NCI-H1417 treated with DMSO at 0.1 percent for 48 hours (cell line): ENCODE measurements around the gene ARVCF.

Source experiments
- DNase-seq: peaks from one replicate; lab custom pipeline; 2025; lab: John Stamatoyannopoulos, UW

The ARVCF gene

DNA sequence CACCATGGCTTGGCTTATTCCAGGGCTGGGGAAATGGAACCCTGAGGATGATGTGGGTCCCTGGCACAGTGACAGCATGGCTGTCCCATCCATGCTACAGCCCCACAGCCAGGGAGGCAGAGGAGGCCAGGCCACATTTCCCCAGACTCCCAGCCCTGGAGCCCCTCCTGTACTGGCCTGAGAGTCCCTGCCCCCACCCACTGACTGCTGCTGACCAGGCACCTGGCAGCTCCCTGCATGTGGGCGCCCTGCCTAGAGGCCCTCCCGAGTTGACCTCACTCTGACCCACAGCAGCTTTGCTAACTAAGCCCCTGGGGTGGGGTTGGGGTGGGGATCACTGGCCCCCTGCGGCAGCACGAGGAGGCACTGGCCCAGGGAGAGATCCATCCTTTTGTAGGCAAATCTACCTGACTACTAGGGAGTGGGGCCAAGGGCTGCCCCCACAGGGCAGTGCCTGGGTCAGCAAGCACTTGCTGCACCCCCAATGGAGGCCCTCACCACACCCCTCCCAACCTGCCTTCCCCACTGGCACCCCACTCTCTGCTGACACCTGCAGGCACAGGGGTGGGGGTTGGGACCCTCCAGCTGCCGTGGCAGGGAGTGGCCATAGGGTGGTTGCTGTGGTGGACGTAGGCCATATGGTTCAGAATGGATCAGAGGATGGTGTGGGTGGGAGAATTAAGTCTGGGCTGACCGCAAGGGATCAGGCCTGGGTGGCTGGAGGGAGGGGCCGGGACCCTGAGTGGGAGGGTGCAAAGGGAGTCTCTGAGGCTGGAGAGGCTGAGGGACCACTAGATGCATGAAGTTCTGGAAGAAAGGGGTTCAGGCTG lies 17.4 kb downstream of the ARVCF start:
- DNase-seq: no peak

DNA sequence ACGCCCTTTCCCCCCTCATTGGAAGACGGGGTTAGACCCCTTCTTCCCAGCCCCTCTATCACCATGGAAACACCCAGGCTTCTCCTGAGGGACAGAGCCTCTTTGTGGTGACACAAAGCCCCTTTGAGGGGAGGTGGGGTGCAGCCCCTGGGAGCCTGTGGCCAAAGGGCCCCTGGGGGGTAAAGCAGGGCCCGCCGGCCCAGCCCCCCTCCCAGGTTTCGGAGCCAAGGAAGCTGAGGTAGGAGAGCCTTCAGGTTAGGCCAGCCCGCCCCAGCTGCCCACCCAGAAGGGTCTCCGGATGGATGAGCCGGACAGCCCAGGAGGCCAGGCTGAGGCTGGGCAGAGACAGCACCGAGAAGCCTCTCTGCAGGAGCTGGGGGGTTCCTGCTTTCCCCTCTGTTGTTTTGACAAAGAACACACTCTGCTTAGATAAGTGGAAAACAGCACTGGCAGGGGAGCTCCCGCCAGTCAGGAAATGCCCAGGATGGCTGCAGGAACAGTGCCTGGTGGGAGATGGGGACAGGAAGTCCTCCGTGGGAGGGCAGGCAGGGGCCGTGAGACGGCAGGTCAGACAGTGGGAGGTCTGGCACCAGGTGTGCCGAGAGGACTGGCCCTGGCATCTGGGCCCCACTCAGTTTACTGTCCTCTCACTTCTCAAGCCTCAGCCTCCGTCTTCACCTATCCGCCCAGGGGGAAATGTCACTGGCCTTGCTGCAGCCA lies 18.2 kb downstream of the ARVCF start:
- DNase-seq: no peak

DNA sequence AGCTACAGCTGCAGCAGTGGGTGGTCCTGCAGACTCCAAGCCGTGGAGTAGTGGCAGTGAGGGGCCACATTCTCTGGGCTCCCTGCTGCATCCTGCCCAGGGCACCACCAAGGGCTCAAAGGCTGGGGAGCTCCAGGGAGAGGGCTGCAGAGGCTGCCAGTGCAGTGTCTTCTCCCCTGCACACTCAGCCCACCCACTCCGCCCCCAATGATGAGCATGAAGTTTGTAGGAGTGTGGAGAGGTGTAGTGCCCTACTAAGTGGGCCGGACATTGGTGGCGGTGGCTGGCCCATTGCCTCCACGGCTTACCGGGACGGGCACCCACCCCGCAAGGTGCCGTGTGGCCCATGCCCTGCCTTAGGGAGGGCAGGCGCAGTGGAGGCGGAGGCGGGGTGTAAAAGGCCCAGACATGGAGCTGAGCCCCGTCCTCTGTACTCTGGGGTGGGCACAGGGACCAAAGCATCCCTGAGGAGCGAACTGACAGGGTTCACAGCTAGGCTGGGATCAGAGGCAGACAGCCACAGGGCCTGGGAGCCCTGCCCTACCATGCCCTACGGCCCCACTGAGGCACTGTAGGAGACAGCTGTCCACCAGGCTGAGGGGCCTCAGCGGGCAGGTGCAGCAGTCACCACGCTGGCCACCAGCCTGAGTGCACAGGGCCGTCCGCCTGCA lies 18.9 kb downstream of the ARVCF start:
- DNase-seq: no peak

DNA sequence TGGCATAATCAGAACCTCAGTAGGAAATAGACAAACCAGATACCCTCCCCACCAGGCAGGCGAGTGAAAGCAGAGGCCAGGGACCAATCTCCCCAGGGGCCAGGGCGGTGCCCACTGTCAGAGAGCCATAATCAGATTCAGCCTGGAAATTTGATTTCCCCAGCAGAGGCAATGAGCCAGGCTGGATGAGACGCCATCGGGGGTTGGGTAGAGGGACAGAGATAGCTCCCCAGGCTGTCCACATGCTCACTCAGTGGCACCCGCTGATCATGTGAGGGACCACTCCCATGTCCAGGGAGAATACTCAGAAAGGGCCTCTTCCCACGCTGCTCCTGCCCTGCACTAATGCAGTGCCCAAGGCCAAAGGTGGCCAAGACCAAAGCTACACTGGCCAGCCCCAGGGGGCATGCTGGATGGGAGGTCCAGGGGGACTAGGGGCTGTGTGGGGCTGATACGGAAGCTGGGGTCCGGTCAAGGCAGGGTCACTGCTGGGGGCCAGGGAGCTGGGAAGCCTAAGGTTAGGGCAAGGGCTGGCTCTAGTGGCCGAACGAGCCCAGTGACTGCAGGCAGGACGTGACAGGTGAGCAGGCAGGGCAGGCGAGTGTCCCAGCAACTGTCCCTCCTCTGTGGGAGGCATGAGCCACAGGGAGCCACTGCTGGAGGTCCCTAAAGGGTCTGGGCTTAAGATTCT lies 19.8 kb downstream of the ARVCF start:
- no peak for DNase-seq

DNA sequence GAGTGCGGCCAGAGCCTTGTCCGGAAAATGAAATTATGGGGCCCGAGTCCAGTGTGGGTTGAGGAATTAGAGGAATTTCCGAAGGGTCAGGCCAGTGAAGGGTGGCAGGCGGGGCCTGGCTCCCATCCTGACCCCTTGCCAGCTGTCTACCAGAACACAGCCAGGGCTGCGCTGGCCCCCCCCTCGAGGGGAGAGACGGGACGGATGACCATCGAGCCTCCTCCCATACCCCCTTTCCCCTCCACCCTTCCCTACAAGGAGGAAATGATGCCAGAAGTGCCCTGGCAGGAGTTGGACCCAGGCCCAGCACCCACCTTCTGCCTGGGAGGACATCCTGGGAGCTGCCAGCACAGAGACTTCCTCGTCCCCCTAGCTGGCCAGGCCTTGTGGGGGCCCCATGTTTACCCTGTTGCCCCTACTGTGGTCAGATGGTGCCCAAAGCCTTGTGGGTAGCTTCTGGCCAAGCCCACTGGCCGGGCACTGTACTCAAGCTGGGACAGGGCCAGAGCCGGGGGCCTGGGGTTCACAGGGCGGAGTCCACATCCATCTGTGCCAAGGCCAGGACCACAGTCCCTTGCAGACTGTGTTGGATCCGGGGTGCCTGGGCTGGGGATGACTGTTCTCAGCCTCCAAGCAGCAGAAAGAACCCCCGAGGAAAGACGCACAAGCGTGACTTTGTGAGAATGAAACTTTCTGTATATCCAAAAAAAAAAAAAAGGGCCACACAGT lies 20.8 kb downstream of the ARVCF start:
- DNase-seq: no peak

DNA sequence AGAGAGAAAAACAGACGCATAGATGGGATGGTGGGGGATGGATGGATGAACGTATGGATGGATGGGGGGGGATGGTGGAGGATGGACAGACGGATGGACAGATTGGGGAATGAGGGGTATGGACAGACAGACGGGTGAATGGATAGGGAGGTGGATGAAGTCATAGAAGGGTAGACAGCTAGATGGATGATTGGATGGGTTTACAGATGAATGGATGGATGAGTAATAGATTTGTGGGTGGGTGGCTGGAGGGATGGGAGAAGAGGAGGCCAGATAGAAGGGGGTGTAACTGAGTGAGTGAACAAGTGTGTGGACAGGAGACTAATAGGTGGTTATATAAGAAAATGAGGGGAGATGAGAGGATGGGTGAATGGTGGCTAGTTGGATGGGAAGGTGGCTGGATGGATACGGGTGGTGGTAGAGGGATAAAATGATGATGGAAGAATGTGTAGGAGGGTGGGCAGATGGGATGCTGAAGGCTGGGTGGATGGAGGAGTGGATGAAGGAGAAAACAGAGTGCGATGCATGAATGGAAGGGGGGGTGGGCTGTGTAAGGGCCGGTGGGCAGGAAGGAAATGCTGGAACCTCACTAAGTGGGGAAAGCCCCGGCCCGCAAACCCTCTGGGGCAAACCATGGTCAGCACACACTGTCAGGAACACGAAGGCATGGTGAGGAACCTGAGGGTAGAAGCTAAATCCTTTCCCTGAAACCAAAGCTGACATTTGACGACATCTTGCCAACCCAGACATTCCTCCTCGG lies 21.6 kb downstream of the ARVCF start:
- DNase-seq: no peak

DNA sequence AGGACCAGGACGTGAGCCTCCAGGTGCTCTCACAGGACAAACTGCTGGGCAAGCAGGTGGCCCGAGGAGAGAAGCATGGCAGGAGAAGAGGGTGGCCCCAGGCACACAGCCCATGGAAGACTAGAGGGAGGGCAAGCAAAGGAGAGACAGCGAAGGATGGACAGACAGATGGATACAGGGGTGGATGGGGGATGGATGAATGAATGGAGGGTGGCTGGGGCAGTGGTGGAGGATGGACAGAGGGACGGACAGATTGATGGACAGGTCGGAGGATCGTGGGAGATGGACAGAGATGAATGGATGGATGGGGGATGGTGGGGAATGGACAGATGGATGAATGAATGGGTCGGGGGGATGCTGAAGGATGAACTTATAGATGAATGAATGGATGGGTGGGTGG lies 22.7 kb downstream of the ARVCF start:
- no peak for DNase-seq

DNA sequence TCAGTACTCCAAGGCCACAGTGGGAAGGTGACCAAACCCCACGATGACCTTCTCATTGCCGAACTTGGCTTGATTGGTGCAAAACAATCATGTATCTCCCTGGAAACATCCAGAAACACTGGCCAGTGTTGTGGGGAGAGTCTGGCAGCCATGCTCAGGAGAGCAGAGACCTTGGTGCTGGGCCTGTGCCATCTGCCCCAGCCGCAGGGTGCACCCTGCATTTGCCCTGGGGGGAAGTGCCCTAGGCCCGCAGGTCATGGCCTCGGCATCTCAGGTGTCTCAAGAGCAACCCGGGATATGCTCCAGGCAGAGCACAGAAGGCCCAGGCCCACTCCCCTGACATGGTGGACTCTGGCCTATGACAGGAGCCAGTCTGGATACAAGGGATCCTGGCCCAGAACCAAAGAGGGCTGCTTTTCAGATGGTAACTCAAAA lies 23.7 kb downstream of the ARVCF start:
- no peak for DNase-seq

DNA sequence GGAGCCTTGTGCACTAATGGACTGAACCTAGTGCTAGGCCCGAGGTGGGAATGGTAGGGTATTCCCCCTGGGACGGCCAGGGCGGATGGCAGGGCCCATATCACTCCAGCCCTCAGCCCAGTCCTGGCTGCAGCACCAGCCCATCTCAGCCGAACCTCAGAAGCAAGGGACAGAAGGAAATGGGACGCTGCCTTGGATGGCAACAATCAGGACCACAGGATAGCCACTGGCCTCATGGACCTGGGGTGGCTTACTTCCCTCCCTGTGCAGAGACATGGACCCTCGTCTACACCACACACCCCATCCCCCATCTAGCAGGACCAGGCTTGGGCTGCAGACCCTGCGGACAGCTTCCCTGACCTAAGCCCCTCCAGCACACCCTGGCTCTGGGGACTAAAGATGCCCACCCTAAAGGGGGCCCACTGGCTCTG lies 24.1 kb downstream of the ARVCF start:
- no peak for DNase-seq

DNA sequence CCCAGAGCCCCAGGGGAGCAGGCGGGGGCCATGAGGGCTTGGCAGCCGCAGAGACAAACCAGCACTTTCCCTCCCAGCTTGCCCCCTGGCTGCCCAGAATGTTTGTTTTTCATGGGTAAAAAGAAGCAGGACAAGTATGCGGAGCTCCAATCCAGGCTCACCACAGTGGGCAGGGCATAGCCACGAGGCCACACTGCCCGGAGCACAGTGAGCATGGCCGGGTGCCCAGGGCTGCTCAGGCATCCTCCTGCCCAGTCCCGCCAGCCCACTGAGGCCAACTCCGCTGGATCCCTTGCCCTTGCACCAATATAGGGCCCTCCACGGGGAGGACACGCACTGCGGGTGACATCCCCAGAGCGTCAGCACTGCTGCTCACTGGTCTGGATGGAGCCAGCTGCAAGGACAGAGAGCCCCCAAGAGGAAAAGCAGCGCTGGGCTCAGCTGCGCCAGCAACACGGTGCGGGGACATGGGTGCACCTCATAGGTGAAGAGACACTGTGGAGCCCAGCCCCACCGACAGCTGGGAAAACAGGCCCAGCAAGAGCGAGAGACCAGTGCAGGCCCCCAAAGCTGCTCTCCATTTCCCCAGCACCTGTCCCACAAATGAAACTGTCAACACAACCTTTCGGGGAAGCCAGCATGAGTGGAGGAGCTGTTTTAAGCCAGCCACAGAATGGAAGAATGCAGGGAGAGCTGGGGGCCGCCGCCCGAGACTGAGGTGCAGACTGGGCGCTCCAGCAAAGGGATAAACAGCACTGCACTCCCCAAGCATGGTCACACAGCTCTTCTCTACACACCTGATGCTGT lies 24.8 kb downstream of the ARVCF start:
- DNase-seq: no peak

DNA sequence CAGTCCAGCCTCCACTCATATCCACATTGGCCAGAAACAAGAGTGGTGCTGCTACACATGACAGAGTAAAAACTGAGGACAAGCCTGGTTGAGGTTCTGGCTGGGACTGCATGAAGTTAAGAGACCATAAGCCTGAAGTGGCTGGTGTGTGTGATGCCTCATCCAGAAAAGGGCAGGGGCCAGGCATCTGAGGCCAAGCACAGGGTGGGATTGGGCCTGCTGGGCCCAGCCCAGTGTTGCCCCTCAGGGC lies 25.3 kb downstream of the ARVCF start:
- DNase-seq: no peak

DNA sequence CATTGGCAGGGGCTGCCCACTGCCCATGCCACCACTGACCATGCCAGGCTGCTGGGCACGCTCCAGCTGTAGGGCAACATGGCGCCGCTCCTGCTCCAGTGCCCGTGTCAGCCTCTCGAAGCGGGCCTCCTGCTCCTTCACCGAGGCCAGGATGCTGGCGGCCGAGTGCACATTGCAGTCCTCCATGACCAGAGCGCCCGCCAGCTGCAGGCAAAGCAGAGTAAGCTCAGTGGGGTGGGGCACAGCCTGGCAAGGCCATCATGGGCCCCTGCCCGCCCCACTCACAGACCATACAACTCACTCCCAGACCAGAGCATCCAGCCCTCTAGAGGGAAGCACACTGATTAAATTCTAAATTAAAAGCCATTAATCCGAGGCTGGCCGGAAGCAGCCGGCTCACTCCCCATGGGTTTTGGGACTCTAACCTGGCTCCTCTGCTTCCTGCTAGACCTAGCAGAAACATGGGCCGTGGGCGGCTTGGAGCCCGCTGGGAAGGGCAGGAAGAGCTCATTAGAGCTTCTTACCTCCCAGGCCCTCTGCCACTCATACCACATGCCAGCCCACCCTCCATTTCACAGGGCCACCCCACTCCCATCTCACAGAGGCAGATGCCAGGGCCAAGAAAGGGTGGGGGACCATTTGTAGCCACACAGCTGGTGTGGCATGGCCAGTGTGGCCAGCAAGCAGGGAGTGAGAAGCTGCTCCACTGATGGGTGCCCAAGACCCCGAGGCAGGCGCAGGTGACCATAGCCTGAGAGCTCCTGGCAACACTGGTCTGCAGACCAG lies 25.8 kb downstream of the ARVCF start:
- no peak for DNase-seq

DNA sequence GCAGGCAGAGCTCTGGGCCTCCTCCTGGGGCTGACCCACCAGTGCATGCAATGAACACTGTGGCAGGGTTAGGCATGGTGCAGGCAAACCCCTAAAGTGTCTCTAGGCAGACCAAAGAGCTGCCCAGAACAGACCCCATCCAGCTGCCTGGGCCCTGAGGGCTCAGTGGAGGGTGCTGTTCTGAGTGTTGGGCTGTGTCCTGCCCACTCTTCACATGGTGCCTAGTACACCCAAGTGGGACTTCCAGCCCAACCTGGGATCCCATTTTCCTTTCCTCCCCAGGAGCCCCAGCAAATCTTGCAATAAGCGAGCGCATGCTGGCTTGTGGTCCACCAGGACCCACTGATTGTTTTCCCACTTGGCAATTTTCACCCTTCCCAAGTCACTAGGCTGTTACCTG lies 26.4 kb downstream of the ARVCF start:
- DNase-seq: no peak

DNA sequence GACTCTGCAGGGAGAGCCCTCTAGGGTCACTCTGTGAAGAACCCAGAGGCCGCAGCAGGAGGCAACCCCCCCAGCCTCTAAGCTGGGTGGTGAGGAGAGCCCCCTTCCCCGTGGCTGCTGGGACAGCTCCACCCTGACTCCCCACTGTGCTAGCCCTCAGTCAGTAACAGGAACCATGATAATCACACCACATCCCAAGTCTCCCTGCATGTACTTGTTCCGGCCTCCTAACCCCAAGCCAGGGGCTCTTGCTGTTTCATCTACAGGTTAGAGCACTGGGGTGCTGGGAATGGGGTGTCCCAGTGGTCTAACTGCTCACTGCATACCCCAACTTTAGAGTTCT lies 26.9 kb downstream of the ARVCF start:
- no peak for DNase-seq

DNA sequence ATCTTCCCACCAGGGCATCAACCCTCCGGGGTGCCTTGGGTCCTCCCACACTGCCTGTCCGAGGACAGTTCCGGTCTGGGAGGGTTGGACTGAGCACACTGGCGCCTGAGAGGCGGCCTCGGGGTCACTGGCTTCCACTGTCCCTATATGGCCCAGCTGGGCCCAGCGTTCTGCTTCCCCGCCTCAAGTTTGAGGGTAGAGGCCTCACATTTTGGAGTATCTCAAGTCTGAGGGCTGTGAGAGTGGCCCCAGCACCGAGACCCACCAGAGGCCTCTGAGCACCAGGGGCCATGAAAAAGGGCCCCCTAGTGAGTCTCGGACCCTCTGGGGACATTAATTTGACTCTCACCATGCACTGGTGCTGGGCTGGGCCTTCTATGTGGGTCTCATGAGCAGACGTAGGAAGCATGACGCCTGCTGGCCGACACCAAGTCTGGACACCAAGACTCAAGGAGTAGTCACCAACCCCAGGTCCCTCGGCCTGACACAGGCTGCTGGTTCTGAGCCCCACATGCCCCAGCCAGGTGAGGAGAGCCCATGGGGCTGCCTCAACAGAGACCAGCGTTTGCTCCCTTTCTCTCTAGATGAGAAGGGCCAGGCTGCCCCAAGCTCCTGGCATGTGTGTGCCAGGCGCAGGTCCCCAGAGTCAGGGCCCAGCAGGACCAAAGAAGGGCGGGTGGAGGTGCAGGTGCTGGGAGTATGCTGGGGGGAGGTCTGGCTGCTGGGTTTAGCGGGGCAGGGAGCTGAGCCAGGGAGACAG lies 27.5 kb downstream of the ARVCF start:
- DNase-seq: no peak

DNA sequence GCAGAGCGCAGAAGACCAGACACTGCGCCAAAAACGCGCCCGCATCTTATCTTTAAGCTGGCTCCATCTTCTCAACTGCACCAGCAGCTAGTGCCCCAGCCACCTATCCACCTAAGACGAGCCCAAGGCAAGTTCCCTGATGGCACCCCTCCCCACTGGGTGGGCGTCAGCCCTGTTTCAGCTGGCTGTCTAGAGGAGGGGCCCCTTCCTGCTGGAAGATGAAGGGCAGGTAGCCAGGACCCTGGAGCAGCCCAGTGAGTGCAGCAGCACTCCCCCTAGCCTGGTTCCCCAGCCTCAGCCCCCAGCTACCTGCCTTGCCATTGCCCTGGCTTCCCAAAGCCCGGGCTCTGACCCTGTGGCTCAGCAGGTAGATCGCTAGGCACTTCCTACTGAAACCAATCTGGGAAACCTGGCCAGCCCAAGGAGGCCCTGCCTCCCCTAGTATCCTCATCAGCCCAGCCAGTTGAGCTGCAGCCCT lies 28.3 kb downstream of the ARVCF start:
- no peak for DNase-seq

DNA sequence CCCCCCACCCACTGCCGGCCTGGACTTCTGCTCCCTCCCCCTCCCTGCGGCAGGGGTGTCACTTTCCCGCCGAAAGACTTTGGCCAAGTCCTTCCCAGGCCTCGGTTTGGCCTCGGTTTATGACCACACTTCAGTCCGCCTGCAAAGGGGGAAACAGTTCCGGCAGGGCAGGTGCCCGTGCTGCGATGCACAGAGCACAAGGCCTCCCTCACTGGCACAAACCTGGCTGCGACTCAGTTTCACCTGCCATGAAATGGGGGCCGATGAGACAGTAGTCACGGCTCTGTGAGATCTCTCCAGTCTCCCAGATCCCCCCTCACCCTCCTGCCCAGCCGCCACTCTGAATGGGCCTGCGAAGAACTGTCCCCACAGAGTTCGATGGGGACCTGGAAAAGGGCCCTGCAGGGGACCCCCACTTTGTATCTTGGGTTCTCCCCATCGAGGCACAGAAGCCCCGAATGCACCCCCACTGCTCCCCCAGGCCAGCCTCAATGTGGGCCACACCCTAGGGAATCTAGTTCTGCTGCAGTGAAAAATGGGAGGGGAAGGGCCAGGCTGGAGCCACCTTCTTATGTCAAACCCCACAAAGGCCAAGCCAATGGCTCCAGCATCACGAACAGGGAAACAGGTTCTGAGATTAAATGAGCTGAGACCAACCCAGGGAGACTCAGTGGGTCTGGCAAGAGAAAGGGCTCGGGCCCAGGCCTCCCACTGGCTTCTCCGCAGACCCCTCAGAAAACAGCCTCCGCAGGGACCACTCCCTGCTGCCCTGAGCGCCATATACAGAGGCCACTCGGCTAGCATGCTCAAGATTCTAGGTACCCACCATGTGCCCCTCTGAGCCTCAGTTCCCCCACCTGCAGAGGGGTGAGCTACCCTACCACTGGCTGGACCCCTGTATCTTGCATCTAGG lies 29.0 kb downstream of the ARVCF start:
- DNase-seq: no peak
